GM12878 (cell line): ENCODE results near the gene KRT73. TPM values are rescaled to one million over a fixed set of nuclear protein-coding genes. Genes with fewer than 3 reads are reported as not detected.

ENCODE experiments used
- ATAC-seq: fragments of 200-7000 bp; cut with Tn5 transposase; 3 replicates; pipeline ENCODE4 v1.9.1; 2020; ENCODE audit warnings: mild to moderate bottlenecking, moderate library complexity
- BruUV-seq: library from RNA; stranded (reverse); fragments of 400-500 nt; replicated peaks from 2 replicates; lab custom pipeline; 2021; lab: Mats Ljungman, UMichigan
- CTCF ChIA-PET: fragments of 300-600 bp; sonication (Branson Sonifier 250); formaldehyde crosslinking; extraction: SDS; loops from one replicate; lab custom pipeline; 2021; ENCODE audit warnings: inconsistent platforms; lab: Yijun Ruan, JAX
- POLR2A ChIA-PET: fragments of 350-600 bp; formaldehyde crosslinking; extraction: SDS; loops from one replicate; lab custom pipeline; 2021; ENCODE audit warnings: inconsistent platforms; lab: Charles Lee
- RAD21 ChIA-PET: fragments of 300-600 bp; sonication (Branson Sonifier 250); formaldehyde crosslinking; loops from one replicate; lab custom pipeline; 2023; ENCODE audit warnings: antibody characterized with exemption; ENCODE audit not compliant: unreplicated experiment; lab: Charles Lee
- SMC1A ChIA-PET: fragments of 300-600 bp; sonication (Branson Sonifier 250); formaldehyde crosslinking; loops from one replicate; lab custom pipeline; 2023; ENCODE audit not compliant: unreplicated experiment, uncharacterized antibody; lab: Charles Lee
- DNase-seq: peaks from one replicate; pipeline ENCODE4 v3.0.0-alpha.2; 2011; ENCODE audit warnings: low read depth, low spot score
- FAIRE-seq: peaks from 3 replicates; lab custom pipeline; 2011; peaks lifted over from hg19 to GRCh38; lab: Jason Lieb, UNC
- H2AFZ ChIP-seq: 2 replicates; pipeline ENCODE4 v1.6.0; 2011; ENCODE audit warnings: low read depth, low read length, control low read depth; ENCODE audit not compliant: control insufficient read depth
- H3K27ac ChIP-seq: 2 replicates; pipeline ENCODE4 v1.5.1; 2011; ENCODE audit warnings: control low read depth; ENCODE audit not compliant: control insufficient read depth, insufficient read depth
- H3K27me3 ChIP-seq, 2 experiments: replicated peaks in 1 of 2; 2 replicates each; pipeline versions ENCODE4 v1.6.0 to v1.6.1; 2011; ENCODE audit warnings: low read length in 1 of 2; ENCODE audit not compliant: control insufficient read depth in 2 of 2, insufficient read depth in 2 of 2
- H3K36me3 ChIP-seq, 2 experiments: 2 replicates each; pipeline ENCODE4 v1.5.1; 2011; ENCODE audit warnings: low read length in 1 of 2; ENCODE audit not compliant: control insufficient read depth in 2 of 2, insufficient read depth in 2 of 2
- H3K4me1 ChIP-seq: 2 replicates; pipeline ENCODE4 v1.6.1; 2011; ENCODE audit warnings: mild to moderate bottlenecking, low read length, moderate library complexity, mixed read lengths; ENCODE audit not compliant: control insufficient read depth, insufficient read depth
- H3K4me2 ChIP-seq: 2 replicates; pipeline ENCODE4 v1.6.0; 2011; ENCODE audit warnings: control low read depth; ENCODE audit not compliant: control insufficient read depth, insufficient read depth
- H3K4me3 ChIP-seq: fragments of 200-600 bp; sonication (generic); 2 replicates; pipeline ENCODE4 v1.5.1; 2016
- H3K79me2 ChIP-seq: 2 replicates; pipeline ENCODE4 v1.6.0; 2011; ENCODE audit warnings: low read length; ENCODE audit not compliant: control insufficient read depth, insufficient read depth
- H3K9ac ChIP-seq: 2 replicates; pipeline ENCODE4 v1.8.0; 2011; ENCODE audit warnings: low read length, control low read depth, mixed read lengths; ENCODE audit not compliant: control insufficient read depth, insufficient read depth
- H3K9me3 ChIP-seq: replicated peaks from 3 replicates; pipeline ENCODE4 v1.5.1; 2011; ENCODE audit warnings: mild to moderate bottlenecking, low read length; ENCODE audit not compliant: control insufficient read depth, insufficient read depth
- H4K20me1 ChIP-seq: 2 replicates; pipeline ENCODE4 v1.6.0; 2011; ENCODE audit not compliant: control insufficient read depth, insufficient read depth
- ASH2L ChIP-seq: fragments of 300-600, 200-600 bp; sonication (generic); IDR thresholded peaks from 2 replicates; pipeline ENCODE4 v1.6.1; 2017; ENCODE audit warnings: low read depth, mild to moderate bottlenecking, borderline replicate concordance
- CHD2 ChIP-seq: IDR thresholded peaks from 2 replicates; pipeline ENCODE4 v1.6.1; 2011; ENCODE audit warnings: low read depth, low read length, improper control_type of control experiment, borderline replicate concordance
- CHD4 ChIP-seq: fragments of 200-600 bp; sonication (generic); IDR thresholded peaks from 2 replicates; pipeline ENCODE4 v1.6.1; 2016; ENCODE audit warnings: mild to moderate bottlenecking
- EP300 ChIP-seq, 2 experiments: fragments of 150-350 bp in 1 of 2; IDR thresholded peaks; 2 replicates each; pipeline ENCODE4 v1.6.1; 2011 to 2012; ENCODE audit warnings: low read depth in 2 of 2, low read length in 2 of 2, borderline replicate concordance in 1 of 2, improper control_type of control experiment in 1 of 2, inconsistent platforms in 1 of 2; ENCODE audit not compliant: control insufficient read depth in 1 of 2
- HDAC6 ChIP-seq: fragments of 200-600 bp; sonication (generic); IDR thresholded peaks from one replicate; pipeline ENCODE4 v1.8.0; 2017; ENCODE audit warnings: antibody characterized with exemption; ENCODE audit not compliant: unreplicated experiment
- IRF4 ChIP-seq: IDR thresholded peaks from 2 replicates; pipeline ENCODE4 v1.6.1; 2011; ENCODE audit warnings: low read depth, low read length
- JUND ChIP-seq: IDR thresholded peaks from 2 replicates; pipeline ENCODE4 v1.6.1; 2012; ENCODE audit warnings: low read depth, mild to moderate bottlenecking, low read length, improper control_type of control experiment, moderate library complexity
- MYC ChIP-seq: IDR thresholded peaks from 2 replicates; pipeline ENCODE4 v1.6.1; 2011; ENCODE audit warnings: mild to moderate bottlenecking, low read length, moderate library complexity, inconsistent platforms; ENCODE audit not compliant: insufficient read depth, insufficient replicate concordance, insufficient read length, severe bottlenecking
- NBN ChIP-seq: fragments of 450-650 bp; IDR thresholded peaks from 2 replicates; pipeline ENCODE4 v1.6.1; 2016
- NFYA ChIP-seq: IDR thresholded peaks from 2 replicates; pipeline ENCODE4 v1.6.1; 2011; ENCODE audit warnings: low read depth, mild to moderate bottlenecking, low read length, improper control_type of control experiment, borderline replicate concordance
- NRF1 ChIP-seq: conservative IDR thresholded peaks from 2 replicates; pipeline ENCODE4 v1.6.1; 2011; ENCODE audit warnings: mild to moderate bottlenecking, low read depth, low read length, improper control_type of control experiment
- POLR2A ChIP-seq: IDR thresholded peaks from 2 replicates; pipeline ENCODE4 v1.6.1; 2011; ENCODE audit warnings: low read depth, mild to moderate bottlenecking, low read length
- REST ChIP-seq: IDR thresholded peaks from 2 replicates; pipeline ENCODE4 v1.6.1; 2012; ENCODE audit warnings: mild to moderate bottlenecking, low read depth, low read length
- SMARCA5 ChIP-seq: fragments of 450-650 bp; IDR thresholded peaks from 2 replicates; pipeline ENCODE4 v1.6.1; 2017; ENCODE audit warnings: mild to moderate bottlenecking
- SP1 ChIP-seq: IDR thresholded peaks from one replicate; pipeline ENCODE4 v1.6.1; 2011; ENCODE audit warnings: low read depth, low read length
- WGBS: methylation state at CpG from one replicate; pipeline ENCODE4 v1.1.6; 2016; ENCODE audit warnings: low lambda C conversion rate; ENCODE audit not compliant: insufficient replicate concordance, insufficient coverage; ENCODE audit errors: missing lambda C conversion rate; 5-methylcytosine and 5-hydroxymethylcytosine counted together
- in situ Hi-C: fragments of 300-500 bp; cut with MboI; formaldehyde crosslinking; loops from 9 replicates; pipeline ENCODE4 v1.14.3; 2018; ENCODE audit warnings: mixed read lengths
- intact Hi-C: fragments of 100-400 bp; cut with micrococcal nuclease; formaldehyde crosslinking; loops from one replicate; pipeline ENCODE4 v1.14.2; 2022; ENCODE audit not compliant: unreplicated experiment
- polyA plus RNA-seq, 11 experiments: library from polyadenylated mRNA; depleted of rRNA in 4 of 11; unstranded in 6 of 11; stranded (reverse) in 5 of 11; fragments of >200 nt; fragmentation: Nextera tagmentation in 4 of 11; fragmentation: Illumina TruSeq in 1 of 11; extraction: Ambion mirVana in 4 of 11; extraction: Trizol in 1 of 11; gene quantifications; 1 replicate in 1 of 11; 2 replicates in 10 of 11; pipeline versions ENCODE4 v1.2.1 to v1.2.3, GENCODE V29; 2011 to 2016; ENCODE audit warnings: inconsistent platforms in 2 of 11, missing spikeins in 2 of 11, low read depth in 1 of 11
- total RNA-seq, 4 experiments: library from RNA; depleted of rRNA in 3 of 4; stranded (reverse); fragments of >200 nt in 3 of 4; fragmentation: Illumina TruSeq in 1 of 4; extraction: Trizol in 1 of 4; gene quantifications; 2 replicates each; pipeline versions ENCODE4 v1.2.1 to v1.2.3, GENCODE V29; 2013 to 2021
- TF ChIP-seq, protein P1 (sequence below): fragments of 450-650 bp; IDR thresholded peaks from 2 replicates; pipeline ENCODE4 v1.6.1; 2016; ENCODE audit warnings: mild to moderate bottlenecking
- TF ChIP-seq, protein P2 (sequence below): fragments of 450-650 bp; formaldehyde crosslinking; IDR thresholded peaks from 2 replicates; pipeline ENCODE4 v1.4.0; 2022; ENCODE audit warnings: mild to moderate bottlenecking, moderate library complexity

Gene KRT73
- total and polyA plus RNA-seq, 10 of the 15 experiments (the other 5 are each of a cell fraction or from before 2014, with no cell fraction given) = not detected

DNA sequence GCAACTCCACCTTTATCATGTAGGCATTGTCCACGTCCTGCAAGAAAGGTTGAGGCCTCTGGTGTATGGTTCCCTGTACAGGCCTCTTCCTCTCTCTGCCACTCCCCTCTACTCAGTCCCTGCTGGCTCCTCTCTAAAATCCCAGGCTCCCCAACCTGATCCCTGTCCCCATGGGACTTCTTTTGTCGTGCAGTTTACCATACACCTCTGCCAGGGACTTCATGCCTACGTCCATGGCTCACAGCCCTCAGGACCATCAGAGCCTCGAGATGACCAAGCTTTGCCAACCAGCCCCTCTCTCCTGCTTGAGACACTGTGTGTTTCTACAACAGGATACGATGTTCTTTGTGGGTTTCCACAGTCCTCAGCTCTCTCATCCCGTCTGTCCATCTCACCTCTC is 30.7 kb upstream of the KRT73 start:
- RAD21 ChIA-PET = no interaction called here
- no peak overlapping the region for H3K4me2 ChIP-seq

More for the DNA sequence above, 30.7 kb upstream of the KRT73 start:
- SMC1A ChIA-PET = no interaction called here
- in situ Hi-C loops (no loop called here), intact Hi-C loops (no loop called here)
- BruUV-seq = no TSS peak
- WGBS = 0% methylated on average over 6 of the region's 6 CpGs
- no peaks in the 10 kb centered on the region; the same call in 1 of the 2 replicates for H4K20me1 ChIP-seq
- no peak for ATAC-seq
- no peak overlapping the region for H2AFZ ChIP-seq
- no peaks in the 10 kb centered on the region for H3K9me3 ChIP-seq
- POLR2A ChIA-PET = no interaction called here
- no peak for FAIRE-seq
- TF ChIP-seq JUND (no peak), NBN (no peak), IRF4 (no peak), HDAC6 (no peak), CHD2 (no peak), CHD4 (no peak), SP1 (no peak), REST (no peak), NFYA (no peak), EP300 (IDR thresholded peaks at IDR 0.05; ENCODE audit: borderline replicate concordance in 1 of 2, control insufficient read depth in 1 of 2, low read depth in 2 of 2, low read length in 2 of 2) (no peak), MYC (no peak), NRF1 (no peak), ASH2L (no peak), SMARCA5 (no peak), POLR2A (no peak)
- TF ChIP-seq, protein P1, sequence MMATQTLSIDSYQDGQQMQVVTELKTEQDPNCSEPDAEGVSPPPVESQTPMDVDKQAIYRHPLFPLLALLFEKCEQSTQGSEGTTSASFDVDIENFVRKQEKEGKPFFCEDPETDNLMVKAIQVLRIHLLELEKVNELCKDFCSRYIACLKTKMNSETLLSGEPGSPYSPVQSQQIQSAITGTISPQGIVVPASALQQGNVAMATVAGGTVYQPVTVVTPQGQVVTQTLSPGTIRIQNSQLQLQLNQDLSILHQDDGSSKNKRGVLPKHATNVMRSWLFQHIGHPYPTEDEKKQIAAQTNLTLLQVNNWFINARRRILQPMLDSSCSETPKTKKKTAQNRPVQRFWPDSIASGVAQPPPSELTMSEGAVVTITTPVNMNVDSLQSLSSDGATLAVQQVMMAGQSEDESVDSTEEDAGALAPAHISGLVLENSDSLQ = no peak
- TF ChIP-seq, protein P2, sequence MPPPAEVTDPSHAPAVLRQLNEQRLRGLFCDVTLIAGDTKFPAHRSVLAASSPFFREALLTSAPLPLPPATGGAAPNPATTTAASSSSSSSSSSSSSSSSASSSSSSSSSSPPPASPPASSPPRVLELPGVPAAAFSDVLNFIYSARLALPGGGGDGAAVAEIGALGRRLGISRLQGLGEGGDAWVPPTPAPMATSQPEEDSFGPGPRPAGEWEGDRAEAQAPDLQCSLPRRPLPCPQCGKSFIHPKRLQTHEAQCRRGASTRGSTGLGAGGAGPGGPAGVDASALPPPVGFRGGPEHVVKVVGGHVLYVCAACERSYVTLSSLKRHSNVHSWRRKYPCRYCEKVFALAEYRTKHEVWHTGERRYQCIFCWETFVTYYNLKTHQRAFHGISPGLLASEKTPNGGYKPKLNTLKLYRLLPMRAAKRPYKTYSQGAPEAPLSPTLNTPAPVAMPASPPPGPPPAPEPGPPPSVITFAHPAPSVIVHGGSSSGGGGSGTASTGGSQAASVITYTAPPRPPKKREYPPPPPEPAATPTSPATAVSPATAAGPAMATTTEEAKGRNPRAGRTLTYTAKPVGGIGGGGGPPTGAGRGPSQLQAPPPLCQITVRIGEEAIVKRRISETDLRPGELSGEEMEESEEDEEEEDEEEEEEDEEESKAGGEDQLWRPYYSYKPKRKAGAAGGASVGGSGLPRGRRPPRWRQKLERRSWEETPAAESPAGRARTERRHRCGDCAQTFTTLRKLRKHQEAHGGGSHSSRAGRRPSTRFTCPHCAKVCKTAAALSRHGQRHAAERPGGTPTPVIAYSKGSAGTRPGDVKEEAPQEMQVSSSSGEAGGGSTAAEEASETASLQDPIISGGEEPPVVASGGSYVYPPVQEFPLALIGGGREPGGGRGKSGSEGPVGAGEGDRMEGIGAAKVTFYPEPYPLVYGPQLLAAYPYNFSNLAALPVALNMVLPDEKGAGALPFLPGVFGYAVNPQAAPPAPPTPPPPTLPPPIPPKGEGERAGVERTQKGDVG (CRISPR knock-in tag) = no peak
- DNase-seq = no peak
- no peak overlapping the region for H3K4me3 ChIP-seq
- peaks cover 2 to 3% of the 10 kb centered on the region in 2 experiments; a peak in 2 of 4 replicates for H3K27me3 ChIP-seq
- no peak overlapping the region for H3K27ac ChIP-seq
- H3K9ac ChIP-seq = no peak overlapping the region
- no peaks in the 10 kb centered on the region for H3K36me3 ChIP-seq
- H3K4me1 ChIP-seq = no peaks in the 10 kb centered on the region
- CTCF ChIA-PET = no interaction called here
- H3K79me2 ChIP-seq = no peaks in the 10 kb centered on the region
